ENCODE results near the gene PDE6A.

PDE6A gene

GRCh38 chr5:149944666-149945065, at the start of gene PDE6A:
Gene PDE6A, minus strand, starts transcription at chr5:149944793. Its CDS starts 120 bp downstream, at chr5:149944673.
- no peak for TF ChIP-seq CTCF (conservative IDR thresholded peaks at IDR 0.05; ENCODE audit: low read depth, low read length)
- no peak within 1 kb of the TSS for H3K4me3 ChIP-seq (ENCODE audit: low read length)
- DNase-seq (ENCODE audit: low read depth), result no peak

GRCh38 chr5:149993471-149993870, 48.9 kb upstream of the PDE6A start:
- no peak for TF ChIP-seq CTCF (conservative IDR thresholded peaks at IDR 0.05; ENCODE audit: low read depth, low read length)
- no peak for DNase-seq (ENCODE audit: low read depth)
- no peak overlapping the region for H3K4me3 ChIP-seq (ENCODE audit: low read length)

DNA sequence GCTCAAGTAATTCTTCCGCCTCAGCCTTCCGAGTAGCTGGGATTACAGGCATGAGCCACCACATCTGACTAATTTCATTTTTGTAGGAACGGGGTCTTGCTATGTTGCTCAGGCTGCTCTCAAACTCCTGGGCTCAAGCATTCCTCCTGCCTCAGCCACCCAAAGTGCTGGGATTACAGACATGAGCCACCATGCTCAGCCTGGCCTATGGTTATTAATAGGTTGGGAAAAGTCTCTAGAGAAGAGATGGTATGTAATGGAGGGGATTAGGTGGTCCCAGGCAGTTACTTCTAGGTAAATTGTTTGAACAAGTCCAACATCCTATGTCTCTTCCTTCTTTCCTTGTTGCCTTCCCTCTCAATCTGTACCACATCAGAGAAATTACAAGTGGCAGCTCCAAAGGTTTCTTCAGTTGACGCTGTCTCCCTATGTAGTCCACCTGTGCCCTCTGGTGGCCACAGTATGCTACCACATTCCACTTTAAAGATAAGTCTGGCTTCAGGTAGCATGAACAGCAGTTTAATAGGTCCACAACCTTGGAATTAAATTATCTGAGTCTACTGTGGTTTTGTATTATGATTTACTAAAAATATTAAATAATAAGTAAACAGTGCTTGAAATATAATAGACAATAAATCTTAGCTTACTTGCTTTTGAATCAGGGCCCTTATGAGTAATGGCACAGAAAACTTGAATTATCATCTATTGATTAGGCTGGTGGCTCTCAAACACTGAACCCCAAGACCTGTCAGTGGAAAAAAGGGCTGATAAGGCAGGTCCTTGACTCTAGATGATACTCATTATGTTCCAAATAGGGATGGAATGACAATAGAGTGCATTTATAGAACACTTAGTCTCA, 46.2 kb upstream of the PDE6A start:
- peak; percentile 92 for TF ChIP-seq CTCF (conservative IDR thresholded peaks at IDR 0.05; ENCODE audit: low read depth, low read length)
- no peak overlapping the region for H3K4me3 ChIP-seq (ENCODE audit: low read length)
- peak; percentile 21 for DNase-seq (ENCODE audit: low read depth)

GRCh38 chr5:149988126-149988525, 43.5 kb upstream of the PDE6A start:
- DNase-seq (ENCODE audit: low read depth), result no peak
- TF ChIP-seq CTCF (conservative IDR thresholded peaks at IDR 0.05; ENCODE audit: low read depth, low read length), result no peak
- H3K4me3 ChIP-seq (ENCODE audit: low read length), result no peak overlapping the region

DNA sequence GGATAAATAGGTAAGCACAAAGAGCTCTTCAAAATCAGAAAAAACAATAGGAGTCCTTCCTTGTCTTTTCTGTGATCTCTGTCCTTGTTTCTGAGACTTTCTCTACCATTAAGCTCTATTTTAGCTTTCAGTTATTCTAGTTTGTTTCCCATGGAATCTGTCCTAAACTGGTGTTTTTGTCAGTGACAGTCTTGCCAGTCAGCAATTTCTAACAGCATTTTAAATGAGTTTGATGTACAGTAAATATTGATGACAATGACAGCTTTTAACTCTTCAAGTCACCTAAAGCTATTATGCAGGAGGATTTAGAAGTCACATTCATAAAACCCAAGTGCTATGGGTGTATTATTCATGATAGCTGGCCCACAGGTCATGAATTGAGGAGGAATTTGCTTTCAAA, 37.9 kb upstream of the PDE6A start:
- DNase-seq (ENCODE audit: low read depth), result no peak
- TF ChIP-seq CTCF (conservative IDR thresholded peaks at IDR 0.05; ENCODE audit: low read depth, low read length), result no peak
- no peak overlapping the region for H3K4me3 ChIP-seq (ENCODE audit: low read length)

DNA sequence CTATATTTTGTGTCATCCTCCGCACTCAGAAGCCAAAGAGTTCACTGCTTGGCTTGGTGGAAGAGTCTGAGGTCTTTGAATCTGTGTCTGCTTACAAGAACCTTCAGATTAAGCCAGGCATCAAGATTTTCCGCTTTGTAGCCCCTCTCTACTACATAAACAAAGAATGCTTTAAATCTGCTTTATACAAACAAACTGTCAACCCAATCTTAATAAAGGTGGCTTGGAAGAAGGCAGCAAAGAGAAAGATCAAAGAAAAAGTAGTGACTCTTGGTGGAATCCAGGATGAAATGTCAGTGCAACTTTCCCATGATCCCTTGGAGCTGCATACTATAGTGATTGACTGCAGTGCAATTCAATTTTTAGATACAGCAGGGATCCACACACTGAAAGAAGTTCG, 36.6 kb upstream of the PDE6A start:
- H3K4me3 ChIP-seq (ENCODE audit: low read length), result no peak overlapping the region
- no peak for TF ChIP-seq CTCF (conservative IDR thresholded peaks at IDR 0.05; ENCODE audit: low read depth, low read length)
- no peak for DNase-seq (ENCODE audit: low read depth)

DNA sequence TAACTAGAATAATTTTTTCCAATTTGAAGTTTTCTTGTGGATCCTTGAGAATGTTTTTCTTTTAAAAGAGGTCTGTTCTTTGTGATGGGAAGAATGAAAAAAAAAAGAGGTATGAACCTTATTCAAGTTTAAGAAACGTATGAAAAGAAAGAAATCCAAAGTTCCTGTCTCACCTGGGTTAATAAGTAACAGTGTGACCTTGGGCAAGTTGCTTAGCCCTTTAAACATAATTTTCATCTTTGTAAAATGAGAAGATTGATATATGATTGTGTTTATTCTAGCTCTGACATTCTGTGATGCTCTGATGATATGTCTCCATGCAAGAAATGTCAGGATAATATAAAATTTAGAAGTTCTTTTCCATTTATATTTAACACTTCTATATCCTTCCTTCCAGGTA, 35.3 kb upstream of the PDE6A start:
- no peak for TF ChIP-seq CTCF (conservative IDR thresholded peaks at IDR 0.05; ENCODE audit: low read depth, low read length)
- DNase-seq (ENCODE audit: low read depth), result no peak
- no peak overlapping the region for H3K4me3 ChIP-seq (ENCODE audit: low read length)

Measured in retinal pigment epithelial cell (primary cell).